GDM1 (cell line): ENCODE measurements around the gene TTLL7.
"Not testable (repeated sequence)": the region's sequence is repeated elsewhere in the genome, so short reads cannot be mapped to it uniquely, and the experiment has no call there.

Experiments
- DNase-seq: peaks from one replicate; lab custom pipeline; 2025; lab: John Stamatoyannopoulos, UW

The TTLL7 gene

GRCh38 chr1:83929184-83929583, 69.7 kb downstream of the TTLL7 start:
- DNase-seq, result no peak

- DNase-seq, result no peak
Measured at GRCh38 chr1:83928396-83928795, 70.5 kb downstream of the TTLL7 start.

GRCh38 chr1:83927701-83928100, 71.2 kb downstream of the TTLL7 start:
- DNase-seq, result no peak

GRCh38 chr1:83927061-83927460, 71.9 kb downstream of the TTLL7 start:
- DNase-seq, result no peak

- no peak for DNase-seq
Measured at GRCh38 chr1:83923553-83923952, 75.4 kb downstream of the TTLL7 start.

GRCh38 chr1:83922431-83922830, 76.5 kb downstream of the TTLL7 start:
- DNase-seq, result no peak

- no peak for DNase-seq
Measured at GRCh38 chr1:83920320-83920719, 78.6 kb downstream of the TTLL7 start.

- DNase-seq, result no peak
Measured at GRCh38 chr1:83919872-83920271, 79.1 kb downstream of the TTLL7 start.

- no peak for DNase-seq
Measured at GRCh38 chr1:83918688-83919285, 80.1 kb downstream of the TTLL7 start.

- DNase-seq, result no peak
Measured at GRCh38 chr1:83917959-83918358, 81.0 kb downstream of the TTLL7 start.

- DNase-seq, result not testable (repeated sequence)
Measured at GRCh38 chr1:83916094-83916493, 82.8 kb downstream of the TTLL7 start.

- DNase-seq, result no peak
Measured at GRCh38 chr1:83912876-83913275, 86.1 kb downstream of the TTLL7 start.

- DNase-seq, result no peak
Measured at GRCh38 chr1:83910461-83910860, 88.5 kb downstream of the TTLL7 start.

GRCh38 chr1:83909687-83910086, 89.2 kb downstream of the TTLL7 start:
- no peak for DNase-seq

- no peak for DNase-seq
Measured at GRCh38 chr1:83905315-83905907, 93.5 kb downstream of the TTLL7 start.

GRCh38 chr1:83901547-83902155, 97.3 kb downstream of the TTLL7 start:
- no peak for DNase-seq

- DNase-seq, result no peak
Measured at GRCh38 chr1:83900524-83900923, 98.4 kb downstream of the TTLL7 start.

GRCh38 chr1:83897516-83897915, 101.4 kb downstream of the TTLL7 start:
- no peak for DNase-seq

- DNase-seq, result no peak
Measured at GRCh38 chr1:83896299-83896698, 102.6 kb downstream of the TTLL7 start.

GRCh38 chr1:83889707-83890106, 109.2 kb downstream of the TTLL7 start:
- no peak for DNase-seq

GRCh38 chr1:83887483-83887882, 111.4 kb downstream of the TTLL7 start:
- DNase-seq, result no peak

- no peak for DNase-seq
Measured at GRCh38 chr1:83883979-83884378, 115.0 kb downstream of the TTLL7 start.

- DNase-seq, result no peak
Measured at GRCh38 chr1:83882906-83883305, 116.0 kb downstream of the TTLL7 start.

GRCh38 chr1:83872515-83872914, 126.4 kb downstream of the TTLL7 start:
- DNase-seq, result no peak
